Measurements from ENCODE around the gene REELD1.
A peak's percentile ranks its signal among the peaks of the same experiment; 100 is the strongest.

Gene REELD1

DNA sequence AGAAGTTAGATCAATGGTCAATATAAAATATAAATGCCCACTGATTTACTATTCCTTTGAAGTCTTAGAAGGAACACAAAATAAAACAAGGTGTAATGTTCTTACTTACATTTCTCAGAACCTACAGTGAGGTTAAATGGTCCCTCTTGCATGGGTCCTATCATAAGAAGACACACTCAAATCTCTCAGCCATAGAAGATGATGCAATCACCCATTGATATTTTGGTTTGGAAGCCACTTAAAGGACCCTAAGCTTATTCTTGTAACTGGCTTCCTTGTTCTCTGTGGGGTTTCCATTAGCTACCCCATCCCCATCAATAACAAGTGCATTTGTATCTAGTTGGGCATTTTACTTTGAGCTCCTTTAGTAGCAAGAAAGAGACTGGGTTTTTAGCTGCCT lies 15.1 kb downstream of the REELD1 start:
- Histone ChIP-seq H3K27me3 (replicated peaks; ENCODE audit: control insufficient read depth, insufficient read depth, low read length) (no peaks in the 10 kb centered on the region), H3K4me1 (ENCODE audit: control insufficient read depth, insufficient read depth, low read length) (no peaks in the 10 kb centered on the region), H3K36me3 (ENCODE audit: control insufficient read depth, insufficient read depth, low read length, severe bottlenecking) (no peaks in the 10 kb centered on the region), H3K9me3 (ENCODE audit: control insufficient read depth, low read length) (peaks cover 12% of the 10 kb centered on the region), H3K9ac (ENCODE audit: low read length) (no peak overlapping the region), H3K4me3 (ENCODE audit: low read length) (no peak overlapping the region)
- DNase-seq (ENCODE audit: low read depth), result no peak

DNA sequence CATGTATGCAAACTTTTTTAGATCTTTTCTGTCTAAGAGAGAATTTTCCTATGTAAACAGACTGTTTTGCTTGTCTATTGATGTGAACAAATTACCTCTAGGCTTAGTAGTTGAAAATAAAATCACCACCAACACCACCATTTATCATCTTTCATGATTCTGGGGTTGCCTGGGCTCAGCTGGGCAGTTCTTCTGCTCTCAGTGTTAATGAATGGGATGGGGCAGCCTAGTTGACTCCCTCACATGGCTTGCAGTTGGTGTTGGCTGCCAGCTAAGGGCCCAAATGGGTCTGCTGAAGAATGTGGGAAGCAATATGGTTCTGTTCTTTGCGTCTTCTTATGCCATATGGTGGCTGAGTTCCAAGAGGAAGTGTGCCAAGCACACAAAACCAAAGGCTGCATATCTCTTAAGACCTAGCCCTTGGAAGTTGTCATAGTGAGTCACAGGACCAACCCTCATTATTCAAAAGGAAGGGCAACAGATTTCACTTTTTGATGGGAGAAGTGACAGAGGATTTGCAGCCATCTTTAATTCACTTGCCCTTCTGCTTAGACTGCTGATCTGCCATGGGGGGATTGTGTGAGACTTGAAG lies 17.9 kb downstream of the REELD1 start:
- Histone ChIP-seq H3K27me3 (replicated peaks; ENCODE audit: control insufficient read depth, insufficient read depth, low read length) (no peaks in the 10 kb centered on the region), H3K9me3 (ENCODE audit: control insufficient read depth, low read length) (peaks cover 12% of the 10 kb centered on the region), H3K4me1 (ENCODE audit: control insufficient read depth, insufficient read depth, low read length) (peaks cover 17% of the 10 kb centered on the region), H3K4me3 (ENCODE audit: low read length) (no peak overlapping the region), H3K36me3 (ENCODE audit: control insufficient read depth, insufficient read depth, low read length, severe bottlenecking) (no peaks in the 10 kb centered on the region), H3K9ac (ENCODE audit: low read length) (no peak overlapping the region)
- DNase-seq (ENCODE audit: low read depth), result no peak

DNA sequence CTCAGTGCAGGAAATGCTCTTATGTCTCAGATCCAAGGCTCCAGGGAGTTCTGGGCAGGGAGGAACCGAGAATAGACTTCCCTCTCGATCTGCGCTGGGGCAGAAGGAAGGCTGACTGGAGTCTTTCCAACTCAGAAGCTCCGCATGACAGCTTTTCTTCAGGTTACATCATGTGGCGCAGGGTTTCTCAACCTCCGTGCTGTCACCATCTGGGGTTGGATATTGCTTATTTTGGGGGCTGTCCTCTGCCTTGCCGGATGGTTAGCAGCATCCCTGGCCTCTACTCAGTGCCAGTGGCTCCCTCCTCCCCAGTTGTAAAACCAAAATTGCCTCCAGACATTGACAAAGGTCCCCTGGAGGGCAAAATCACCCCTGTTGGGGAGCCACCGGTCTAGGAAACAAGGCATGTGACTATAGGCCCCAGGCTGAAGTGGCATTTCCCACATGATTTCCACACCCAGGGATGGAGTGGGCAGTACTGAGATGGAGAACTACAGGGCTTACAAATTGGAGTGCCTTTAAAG lies 21.4 kb downstream of the REELD1 start:
- peaks cover 28% of the 10 kb centered on the region for H3K4me1 ChIP-seq (ENCODE audit: control insufficient read depth, insufficient read depth, low read length)
- no peak for DNase-seq (ENCODE audit: low read depth)
- H3K27me3 ChIP-seq (replicated peaks; ENCODE audit: control insufficient read depth, insufficient read depth, low read length), result no peaks in the 10 kb centered on the region
- H3K9me3 ChIP-seq (ENCODE audit: control insufficient read depth, low read length), result peaks cover 12% of the 10 kb centered on the region
- H3K4me3 ChIP-seq (ENCODE audit: low read length), result no peak overlapping the region
- no peaks in the 10 kb centered on the region for H3K36me3 ChIP-seq (ENCODE audit: control insufficient read depth, insufficient read depth, low read length, severe bottlenecking)
- H3K9ac ChIP-seq (ENCODE audit: low read length), result no peak overlapping the region

DNA sequence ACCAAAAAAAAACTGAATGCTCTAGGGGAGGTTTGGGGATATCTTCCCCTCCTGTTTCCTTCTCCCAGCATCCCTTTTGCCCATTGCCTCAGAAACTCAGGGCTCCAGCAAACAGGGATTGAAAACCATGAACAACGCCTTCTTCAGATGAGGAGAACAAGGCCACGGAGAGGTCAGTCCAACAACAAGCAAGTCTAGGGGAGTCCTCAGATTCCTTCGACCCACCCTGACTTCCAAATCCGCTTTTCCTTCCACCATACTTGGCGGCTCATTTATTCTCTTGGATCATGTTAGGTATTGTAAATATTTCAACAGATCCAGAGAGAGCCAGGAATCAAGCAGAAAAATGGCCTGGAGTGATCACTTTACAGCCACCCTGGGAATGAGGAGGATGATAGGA lies 21.9 kb downstream of the REELD1 start:
- no peak for DNase-seq (ENCODE audit: low read depth)

DNA sequence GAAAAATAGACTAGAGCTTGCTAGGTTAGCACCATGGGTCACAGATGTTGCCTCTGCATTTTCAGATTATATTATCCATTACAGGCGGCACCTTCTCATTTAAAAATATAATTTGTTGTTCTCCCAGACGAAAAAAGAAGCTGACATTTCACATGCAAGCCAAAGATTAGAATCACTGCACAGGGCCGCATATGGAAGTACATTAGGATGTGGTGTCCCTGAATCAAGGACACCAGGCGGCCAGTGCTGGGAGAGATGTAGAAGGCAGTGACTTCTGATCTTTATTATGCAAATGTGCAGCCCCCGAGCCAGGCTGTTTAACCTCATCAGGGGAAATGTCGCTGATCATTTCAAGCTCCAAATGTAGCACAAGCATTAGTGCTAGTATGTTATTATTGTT lies 22.8 kb downstream of the REELD1 start:
- Histone ChIP-seq H3K36me3 (ENCODE audit: control insufficient read depth, insufficient read depth, low read length, severe bottlenecking) (no peaks in the 10 kb centered on the region), H3K9ac (ENCODE audit: low read length) (no peak overlapping the region), H3K4me1 (ENCODE audit: control insufficient read depth, insufficient read depth, low read length) (peaks cover 38% of the 10 kb centered on the region), H3K27me3 (replicated peaks; ENCODE audit: control insufficient read depth, insufficient read depth, low read length) (no peaks in the 10 kb centered on the region), H3K9me3 (ENCODE audit: control insufficient read depth, low read length) (peaks cover 6% of the 10 kb centered on the region), H3K4me3 (ENCODE audit: low read length) (no peak overlapping the region)
- DNase-seq (ENCODE audit: low read depth), result no peak

More for the DNA sequence above, 21.9 kb downstream of the REELD1 start:
- Histone ChIP-seq H3K4me1 (ENCODE audit: control insufficient read depth, insufficient read depth, low read length) (peaks cover 32% of the 10 kb centered on the region), H3K27me3 (replicated peaks; ENCODE audit: control insufficient read depth, insufficient read depth, low read length) (no peaks in the 10 kb centered on the region), H3K9me3 (ENCODE audit: control insufficient read depth, low read length) (peaks cover 12% of the 10 kb centered on the region), H3K4me3 (ENCODE audit: low read length) (no peak overlapping the region), H3K9ac (ENCODE audit: low read length) (no peak overlapping the region), H3K36me3 (ENCODE audit: control insufficient read depth, insufficient read depth, low read length, severe bottlenecking) (no peaks in the 10 kb centered on the region)

DNA sequence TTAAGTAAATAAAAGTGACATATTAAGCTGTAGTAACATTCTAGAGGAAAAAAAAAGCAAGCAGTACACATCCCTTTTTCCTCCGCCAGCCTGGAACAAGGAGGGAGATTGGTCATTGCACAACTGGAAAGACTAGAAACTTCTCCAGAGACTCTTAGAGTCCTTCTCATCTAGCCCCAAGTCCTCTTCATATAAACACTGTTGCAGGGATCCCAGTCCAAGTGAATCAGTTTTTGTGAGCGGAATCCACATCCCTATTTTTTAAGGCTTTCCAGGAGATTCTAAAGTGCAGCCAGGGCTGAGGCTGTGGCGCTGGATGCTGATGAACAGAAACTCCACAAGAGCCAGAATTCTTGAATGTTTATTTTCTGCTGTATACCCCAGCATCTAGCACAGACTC lies 23.8 kb downstream of the REELD1 start:
- H3K27me3 ChIP-seq (replicated peaks; ENCODE audit: control insufficient read depth, insufficient read depth, low read length), result no peaks in the 10 kb centered on the region
- no peak overlapping the region for H3K9ac ChIP-seq (ENCODE audit: low read length)
- no peaks in the 10 kb centered on the region for H3K36me3 ChIP-seq (ENCODE audit: control insufficient read depth, insufficient read depth, low read length, severe bottlenecking)
- no peaks in the 10 kb centered on the region for H3K9me3 ChIP-seq (ENCODE audit: control insufficient read depth, low read length)
- H3K4me1 ChIP-seq (ENCODE audit: control insufficient read depth, insufficient read depth, low read length), result peaks cover 46% of the 10 kb centered on the region
- no peak for DNase-seq (ENCODE audit: low read depth)
- H3K4me3 ChIP-seq (ENCODE audit: low read length), result no peak overlapping the region

DNA sequence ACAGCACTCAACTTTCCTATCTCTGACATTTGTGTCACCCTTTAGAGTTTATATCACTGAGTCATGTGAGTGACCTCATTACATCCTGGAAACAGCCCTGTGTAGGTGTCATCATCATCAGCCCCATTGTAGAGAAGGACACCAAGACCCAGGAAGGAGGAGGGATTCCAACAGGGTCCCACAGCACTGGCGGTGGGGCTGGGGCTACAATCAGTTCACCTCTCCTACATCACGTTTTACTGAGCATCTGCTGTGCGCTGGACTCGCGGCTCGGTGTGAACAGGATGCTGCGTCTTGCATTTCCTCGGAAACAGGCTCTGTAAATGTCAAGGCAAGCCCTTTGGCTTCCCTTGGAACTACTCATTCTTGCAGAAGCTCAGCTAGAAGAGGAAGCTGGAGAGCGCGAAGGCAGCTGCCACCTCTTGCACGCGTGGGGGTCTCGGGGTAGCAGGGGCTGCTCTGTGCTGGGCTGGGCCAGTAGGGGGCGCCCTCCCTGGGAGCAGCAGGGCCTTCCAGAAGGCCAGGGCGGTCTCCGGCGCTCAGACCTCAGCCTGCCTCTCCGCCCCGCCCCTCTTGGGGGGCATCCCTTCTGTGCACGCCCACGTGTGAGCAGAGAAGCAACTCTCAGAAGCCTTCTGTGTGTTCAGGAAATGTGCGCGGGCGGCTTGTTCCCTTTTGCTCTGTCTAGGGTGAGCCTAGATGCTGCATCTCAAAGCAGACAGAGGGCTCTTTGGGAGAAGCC lies 29.0 kb downstream of the REELD1 start:
- H3K27me3 ChIP-seq (replicated peaks; ENCODE audit: control insufficient read depth, insufficient read depth, low read length), result no peaks in the 10 kb centered on the region

DNA sequence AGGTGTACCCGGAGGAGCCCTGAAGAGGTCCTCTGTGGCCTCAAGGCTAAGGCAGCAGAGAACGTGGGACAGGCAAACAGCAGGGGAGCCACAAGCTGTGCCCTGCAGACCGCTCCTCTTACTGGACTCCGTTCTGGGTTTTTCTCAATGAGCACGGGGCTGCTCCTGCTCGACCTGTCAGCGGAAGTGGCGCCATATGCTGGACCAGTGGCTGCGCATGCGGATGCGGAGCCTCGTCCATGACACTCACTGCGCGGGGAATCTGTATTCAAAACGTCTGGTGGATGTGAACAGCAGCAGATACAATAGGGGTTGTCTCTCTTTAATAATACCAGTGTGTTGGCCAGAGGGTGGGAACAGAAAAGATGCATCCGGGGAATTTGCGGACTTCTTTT lies 29.5 kb downstream of the REELD1 start:
- no peak overlapping the region for H3K9ac ChIP-seq (ENCODE audit: low read length)
- H3K36me3 ChIP-seq (ENCODE audit: control insufficient read depth, insufficient read depth, low read length, severe bottlenecking), result no peaks in the 10 kb centered on the region
- H3K27me3 ChIP-seq (replicated peaks; ENCODE audit: control insufficient read depth, insufficient read depth, low read length), result no peaks in the 10 kb centered on the region
- H3K9me3 ChIP-seq (ENCODE audit: control insufficient read depth, low read length), result no peaks in the 10 kb centered on the region
- no peak overlapping the region for H3K4me3 ChIP-seq (ENCODE audit: low read length)
- DNase-seq (ENCODE audit: low read depth), result no peak
- H3K4me1 ChIP-seq (ENCODE audit: control insufficient read depth, insufficient read depth, low read length), result peaks cover 48% of the 10 kb centered on the region

More for the DNA sequence above, 29.0 kb downstream of the REELD1 start:
- no peak overlapping the region for H3K9ac ChIP-seq (ENCODE audit: low read length)
- H3K4me3 ChIP-seq (ENCODE audit: low read length), result no peak overlapping the region
- H3K36me3 ChIP-seq (ENCODE audit: control insufficient read depth, insufficient read depth, low read length, severe bottlenecking), result no peaks in the 10 kb centered on the region
- no peak for DNase-seq (ENCODE audit: low read depth)
- H3K4me1 ChIP-seq (ENCODE audit: control insufficient read depth, insufficient read depth, low read length), result peaks cover 48% of the 10 kb centered on the region
- no peaks in the 10 kb centered on the region for H3K9me3 ChIP-seq (ENCODE audit: control insufficient read depth, low read length)

DNA sequence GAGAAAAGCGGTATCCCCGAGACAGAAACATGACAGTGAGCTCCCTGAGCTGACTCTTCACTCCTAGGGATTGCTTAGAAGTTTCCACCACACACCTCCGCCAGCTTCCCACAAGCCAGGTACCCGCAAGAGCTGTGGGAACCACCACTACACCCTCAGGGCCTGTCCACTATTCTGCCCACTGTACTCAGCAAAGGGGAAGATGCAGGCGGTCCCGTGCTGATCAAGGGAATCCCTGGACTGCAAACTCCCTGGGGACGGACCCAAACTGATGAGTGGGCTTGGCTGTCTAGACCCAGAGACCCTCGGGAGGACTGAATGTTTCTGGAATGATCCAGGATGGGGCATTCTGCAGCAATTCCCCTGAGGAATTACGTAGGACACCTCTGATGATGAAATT lies 30.2 kb downstream of the REELD1 start:
- Histone ChIP-seq H3K36me3 (ENCODE audit: control insufficient read depth, insufficient read depth, low read length, severe bottlenecking) (no peaks in the 10 kb centered on the region), H3K4me3 (ENCODE audit: low read length) (no peak overlapping the region), H3K27me3 (replicated peaks; ENCODE audit: control insufficient read depth, insufficient read depth, low read length) (no peaks in the 10 kb centered on the region), H3K9ac (ENCODE audit: low read length) (no peak overlapping the region), H3K9me3 (ENCODE audit: control insufficient read depth, low read length) (no peaks in the 10 kb centered on the region), H3K4me1 (ENCODE audit: control insufficient read depth, insufficient read depth, low read length) (peaks cover 48% of the 10 kb centered on the region)
- DNase-seq (ENCODE audit: low read depth), result no peak

DNA sequence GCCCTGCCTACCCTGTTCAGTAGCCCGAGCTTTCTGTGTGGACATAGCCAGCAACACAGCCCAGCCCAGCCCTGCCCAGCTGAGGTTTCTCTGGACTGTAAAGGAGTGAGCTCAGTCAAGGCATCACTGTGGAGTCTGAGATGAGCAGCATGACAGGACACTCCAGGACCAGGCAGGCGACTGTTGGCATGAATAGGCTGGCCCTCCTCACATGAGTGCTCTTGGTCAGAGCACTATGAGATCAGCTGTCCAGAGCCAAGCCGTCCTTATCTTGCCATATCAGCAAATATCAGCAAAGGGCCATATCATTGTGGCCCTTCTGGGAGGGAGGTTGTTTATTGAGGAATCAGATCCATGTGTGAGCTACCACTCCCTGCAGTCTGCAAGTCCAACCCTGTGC lies 30.9 kb downstream of the REELD1 start:
- Histone ChIP-seq H3K4me3 (ENCODE audit: low read length) (peak overlapping the region; percentile 1), H3K9ac (ENCODE audit: low read length) (peak overlapping the region; percentile 13), H3K9me3 (ENCODE audit: control insufficient read depth, low read length) (no peaks in the 10 kb centered on the region), H3K4me1 (ENCODE audit: control insufficient read depth, insufficient read depth, low read length) (peaks cover 48% of the 10 kb centered on the region), H3K27me3 (replicated peaks; ENCODE audit: control insufficient read depth, insufficient read depth, low read length) (no peaks in the 10 kb centered on the region), H3K36me3 (ENCODE audit: control insufficient read depth, insufficient read depth, low read length, severe bottlenecking) (no peaks in the 10 kb centered on the region)
- DNase-seq (ENCODE audit: low read depth), result no peak

DNA sequence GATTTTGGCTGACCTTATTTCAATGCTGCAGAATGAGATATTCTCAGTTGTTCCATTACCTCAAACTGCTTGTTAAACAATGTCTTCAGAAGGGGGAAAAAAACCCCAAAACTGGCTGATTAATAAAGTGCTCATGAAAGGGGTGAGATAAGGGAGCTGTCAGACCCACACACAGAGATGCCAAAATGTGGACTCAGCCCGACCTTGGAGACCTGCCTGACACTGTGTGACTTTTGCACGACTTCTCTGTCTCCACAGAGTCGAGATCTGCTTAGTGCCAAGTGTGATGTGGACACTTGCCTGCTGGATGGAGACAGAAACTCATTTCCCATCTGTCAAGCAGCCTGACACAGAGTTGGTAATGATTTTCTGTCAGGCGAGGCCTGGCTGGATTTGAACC lies 31.5 kb downstream of the REELD1 start:
- H3K4me1 ChIP-seq (ENCODE audit: control insufficient read depth, insufficient read depth, low read length), result peaks cover 48% of the 10 kb centered on the region
- no peaks in the 10 kb centered on the region for H3K9me3 ChIP-seq (ENCODE audit: control insufficient read depth, low read length)
- no peak for DNase-seq (ENCODE audit: low read depth)
- peak overlapping the region; percentile 1 for H3K4me3 ChIP-seq (ENCODE audit: low read length)
- no peaks in the 10 kb centered on the region for H3K27me3 ChIP-seq (replicated peaks; ENCODE audit: control insufficient read depth, insufficient read depth, low read length)
- peak overlapping the region; percentile 13 for H3K9ac ChIP-seq (ENCODE audit: low read length)
- no peaks in the 10 kb centered on the region for H3K36me3 ChIP-seq (ENCODE audit: control insufficient read depth, insufficient read depth, low read length, severe bottlenecking)

All from adipocyte (in vitro differentiated cells).